ENCODE results near the gene LY9.
A peak's percentile ranks its signal among the peaks of the same experiment; 100 is the strongest.
"Not testable (repeated sequence)": the region's sequence is repeated elsewhere in the genome, so short reads cannot be mapped to it uniquely, and the experiment has no call there.

Gene LY9

GRCh38 chr1:160874935-160875334 is 79.0 kb downstream of the LY9 start:
- DNase-seq: peak; percentile 78

- not testable (repeated sequence) for DNase-seq
Measured at GRCh38 chr1:160875591-160875990, 79.6 kb downstream of the LY9 start.

GRCh38 chr1:160876311-160876710 is 80.3 kb downstream of the LY9 start:
- DNase-seq: peak; percentile 80

GRCh38 chr1:160877221-160877620 is 81.2 kb downstream of the LY9 start:
- DNase-seq: no peak

Measured in NCI-H226 (cell line).